SU-DHL-6 (cell line): ENCODE data around the gene NTSR2.

Source experiments
- H2AFZ ChIP-seq: fragments of 200-600 bp; sonication (generic); 2 replicates; pipeline ENCODE4 v1.6.1; 2014; ENCODE audit warnings: low read depth, mild to moderate bottlenecking, moderate library complexity, mixed read lengths, antibody characterized with exemption, low read length; ENCODE audit not compliant: severe bottlenecking
- H3F3A ChIP-seq: fragments of 200-600 bp; shearing (Covaris generic); 2 replicates; pipeline ENCODE4 v1.6.0; 2016; ENCODE audit warnings: antibody characterized with exemption, mild to moderate bottlenecking; ENCODE audit not compliant: insufficient read depth
- H3K27ac ChIP-seq: fragments of 200-600 bp; sonication (generic); 2 replicates; pipeline ENCODE4 v1.5.1; 2016; ENCODE audit warnings: low read depth, mild to moderate bottlenecking, low read length, moderate library complexity, mixed read lengths
- H3K27me3 ChIP-seq: fragments of 200-600 bp; sonication (generic), shearing (Covaris generic); 2 replicates; pipeline ENCODE4 v1.6.0; 2014; ENCODE audit warnings: mild to moderate bottlenecking, low read length
- H3K36me3 ChIP-seq: fragments of 200-600 bp; sonication (generic); 2 replicates; pipeline ENCODE4 v1.6.1; 2014; ENCODE audit warnings: mild to moderate bottlenecking, low read length, mixed read lengths
- H3K4me2 ChIP-seq: fragments of 300-600, 200-600 bp; shearing (Covaris generic), sonication (generic); 2 replicates; pipeline ENCODE4 v1.6.0; 2014; ENCODE audit warnings: low read length, low read depth, mild to moderate bottlenecking; ENCODE audit not compliant: poor library complexity, severe bottlenecking
- H3K4me3 ChIP-seq: fragments of 200-600 bp; sonication (generic); 2 replicates; pipeline ENCODE4 v1.5.1; 2014; ENCODE audit warnings: antibody characterized with exemption, low read length, mild to moderate bottlenecking, mixed read lengths; ENCODE audit not compliant: insufficient read depth, poor library complexity, severe bottlenecking
- H3K79me2 ChIP-seq: fragments of 200-600 bp; sonication (generic); 2 replicates; pipeline ENCODE4 v1.6.1; 2014; ENCODE audit warnings: mild to moderate bottlenecking, low read length, moderate library complexity; ENCODE audit not compliant: insufficient read depth
- H3K9ac ChIP-seq: fragments of 200-600 bp; sonication (generic); 2 replicates; pipeline ENCODE4 v1.7.0; 2014; ENCODE audit warnings: mild to moderate bottlenecking, low read length
- H3K9me2 ChIP-seq: fragments of 200-600 bp; sonication (generic); replicated peaks from 2 replicates; pipeline ENCODE4 v1.6.1; 2014; ENCODE audit warnings: low read length; ENCODE audit not compliant: insufficient read depth
- H3K9me3 ChIP-seq: fragments of 200-600 bp; sonication (generic); 2 replicates; pipeline ENCODE4 v1.6.1; 2014; ENCODE audit warnings: low read length, mixed read lengths; ENCODE audit not compliant: insufficient read depth
- H4K20me1 ChIP-seq: fragments of 200-600 bp; sonication (generic); 2 replicates; pipeline ENCODE4 v1.6.1; 2014; ENCODE audit warnings: low read depth, mild to moderate bottlenecking, antibody characterized with exemption, low read length, moderate library complexity, mixed read lengths
- CTCF ChIP-seq: fragments of 200-600 bp; sonication (generic); IDR thresholded peaks from one replicate; pipeline ENCODE4 v1.5.1; 2017; ENCODE audit warnings: antibody characterized with exemption, mild to moderate bottlenecking, low read length, moderate library complexity; ENCODE audit not compliant: insufficient read depth, poor library complexity, severe bottlenecking
- EZH2phosphoT487 ChIP-seq: fragments of 200-600 bp; sonication (generic), shearing (Covaris generic); conservative IDR thresholded peaks from 2 replicates; pipeline ENCODE4 v1.6.1; 2018; ENCODE audit warnings: mild to moderate bottlenecking, antibody characterized with exemption, low read length, moderate library complexity, mixed read lengths

NTSR2 gene

GRCh38 chr2:11658208-11659114 lies 11.5 kb downstream of the NTSR2 start:
- TF ChIP-seq CTCF (no peak), EZH2phosphoT487 (no peak)
- no peak overlapping the region for H3K4me2 ChIP-seq
- no peaks in the 10 kb centered on the region for H3K27me3 ChIP-seq

GRCh38 chr2:11657646-11658045 lies 12.3 kb downstream of the NTSR2 start:
- H3K9me3 ChIP-seq = peaks cover under 1% of the 10 kb centered on the region; the same call in 1 of the 2 replicates
- no peaks in the 10 kb centered on the region for H3K9me2 ChIP-seq
- H4K20me1 ChIP-seq = no peaks in the 10 kb centered on the region
- H3K79me2 ChIP-seq = no peaks in the 10 kb centered on the region
- H3K27me3 ChIP-seq = no peaks in the 10 kb centered on the region
- H3K27ac ChIP-seq = no peak overlapping the region
- no peak overlapping the region for H2AFZ ChIP-seq
- H3K36me3 ChIP-seq = no peaks in the 10 kb centered on the region
- no peak overlapping the region for H3K4me2 ChIP-seq
- H3F3A ChIP-seq = no peaks in the 10 kb centered on the region
- TF ChIP-seq CTCF (no peak), EZH2phosphoT487 (no peak)
- no peak overlapping the region for H3K4me3 ChIP-seq
- H3K9ac ChIP-seq = no peak overlapping the region

More at GRCh38 chr2:11658208-11659114, 11.5 kb downstream of the NTSR2 start:
- peaks cover 8% of the 10 kb centered on the region; the same call in 1 of the 2 replicates for H3K9me3 ChIP-seq
- no peak overlapping the region for H3K4me3 ChIP-seq
- no peaks in the 10 kb centered on the region for H3K9me2 ChIP-seq
- H3K79me2 ChIP-seq = no peaks in the 10 kb centered on the region
- no peak overlapping the region for H2AFZ ChIP-seq
- H3K27ac ChIP-seq = no peak overlapping the region
- H4K20me1 ChIP-seq = no peaks in the 10 kb centered on the region
- H3K36me3 ChIP-seq = no peaks in the 10 kb centered on the region
- H3F3A ChIP-seq = no peaks in the 10 kb centered on the region
- no peak overlapping the region for H3K9ac ChIP-seq

GRCh38 chr2:11657195-11657594 lies 12.8 kb downstream of the NTSR2 start:
- Histone ChIP-seq H3K9me3 (no peaks in the 10 kb centered on the region), H3K9me2 (no peaks in the 10 kb centered on the region), H3K4me3 (no peak overlapping the region), H3K9ac (no peak overlapping the region), H3K4me2 (no peak overlapping the region), H2AFZ (no peak overlapping the region), H3K27me3 (no peaks in the 10 kb centered on the region), H3K36me3 (no peaks in the 10 kb centered on the region), H3K79me2 (no peaks in the 10 kb centered on the region), H4K20me1 (no peaks in the 10 kb centered on the region), H3F3A (no peaks in the 10 kb centered on the region), H3K27ac (no peak overlapping the region)
- no peak for TF ChIP-seq CTCF
- TF ChIP-seq EZH2phosphoT487 = no peak
